Adrenal gland (tissue), 5 donors: Measurements from ENCODE around the gene TATDN2.

Source experiments
- POLR2A ChIP-seq, 2 donors: fragments of 450-650 bp; IDR thresholded peaks; one replicate each; pipeline ENCODE4 v1.6.1; 2017; ENCODE audit warnings: antibody characterized with exemption in 2 of 2, mild to moderate bottlenecking in 2 of 2, moderate library complexity in 1 of 2
- TF ChIP-seq, protein P1 (sequence below), 6 experiments: fragments of 450-650 bp in 4 of 6; fragments of 200-600 bp in 2 of 6; sonication (generic) in 1 of 6; IDR thresholded peaks; 1 replicate in 5 of 6; 2 replicates in 1 of 6; pipeline versions ENCODE4 v1.5.1 to v1.8.0; 2016 to 2021; ENCODE audit warnings: antibody characterized with exemption in 6 of 6, mild to moderate bottlenecking in 2 of 6, moderate library complexity in 1 of 6
- donor health status: DM: no; HTN: no; CAD: no.

- TF ChIP-seq, protein P1, sequence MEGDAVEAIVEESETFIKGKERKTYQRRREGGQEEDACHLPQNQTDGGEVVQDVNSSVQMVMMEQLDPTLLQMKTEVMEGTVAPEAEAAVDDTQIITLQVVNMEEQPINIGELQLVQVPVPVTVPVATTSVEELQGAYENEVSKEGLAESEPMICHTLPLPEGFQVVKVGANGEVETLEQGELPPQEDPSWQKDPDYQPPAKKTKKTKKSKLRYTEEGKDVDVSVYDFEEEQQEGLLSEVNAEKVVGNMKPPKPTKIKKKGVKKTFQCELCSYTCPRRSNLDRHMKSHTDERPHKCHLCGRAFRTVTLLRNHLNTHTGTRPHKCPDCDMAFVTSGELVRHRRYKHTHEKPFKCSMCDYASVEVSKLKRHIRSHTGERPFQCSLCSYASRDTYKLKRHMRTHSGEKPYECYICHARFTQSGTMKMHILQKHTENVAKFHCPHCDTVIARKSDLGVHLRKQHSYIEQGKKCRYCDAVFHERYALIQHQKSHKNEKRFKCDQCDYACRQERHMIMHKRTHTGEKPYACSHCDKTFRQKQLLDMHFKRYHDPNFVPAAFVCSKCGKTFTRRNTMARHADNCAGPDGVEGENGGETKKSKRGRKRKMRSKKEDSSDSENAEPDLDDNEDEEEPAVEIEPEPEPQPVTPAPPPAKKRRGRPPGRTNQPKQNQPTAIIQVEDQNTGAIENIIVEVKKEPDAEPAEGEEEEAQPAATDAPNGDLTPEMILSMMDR (IDR thresholded peaks at IDR 0.05) = no peak
- TF ChIP-seq POLR2A (IDR thresholded peaks at IDR 0.05) = no peak
Measured at GRCh38 chr3:10262027-10262426, 13.8 kb downstream of the TATDN2 start.
